HG02870 (cell line): Measurements from ENCODE around the gene SLBP.
A peak's percentile ranks its signal among the peaks of the same experiment; 100 is the strongest.

Source experiments
- ATAC-seq: cut with Tn5 transposase; IDR thresholded peaks from one replicate; pipeline ENCODE4 v1.9.1; 2021; ENCODE audit warnings: mild to moderate bottlenecking, moderate library complexity; ENCODE audit not compliant: unreplicated experiment

Gene SLBP

DNA sequence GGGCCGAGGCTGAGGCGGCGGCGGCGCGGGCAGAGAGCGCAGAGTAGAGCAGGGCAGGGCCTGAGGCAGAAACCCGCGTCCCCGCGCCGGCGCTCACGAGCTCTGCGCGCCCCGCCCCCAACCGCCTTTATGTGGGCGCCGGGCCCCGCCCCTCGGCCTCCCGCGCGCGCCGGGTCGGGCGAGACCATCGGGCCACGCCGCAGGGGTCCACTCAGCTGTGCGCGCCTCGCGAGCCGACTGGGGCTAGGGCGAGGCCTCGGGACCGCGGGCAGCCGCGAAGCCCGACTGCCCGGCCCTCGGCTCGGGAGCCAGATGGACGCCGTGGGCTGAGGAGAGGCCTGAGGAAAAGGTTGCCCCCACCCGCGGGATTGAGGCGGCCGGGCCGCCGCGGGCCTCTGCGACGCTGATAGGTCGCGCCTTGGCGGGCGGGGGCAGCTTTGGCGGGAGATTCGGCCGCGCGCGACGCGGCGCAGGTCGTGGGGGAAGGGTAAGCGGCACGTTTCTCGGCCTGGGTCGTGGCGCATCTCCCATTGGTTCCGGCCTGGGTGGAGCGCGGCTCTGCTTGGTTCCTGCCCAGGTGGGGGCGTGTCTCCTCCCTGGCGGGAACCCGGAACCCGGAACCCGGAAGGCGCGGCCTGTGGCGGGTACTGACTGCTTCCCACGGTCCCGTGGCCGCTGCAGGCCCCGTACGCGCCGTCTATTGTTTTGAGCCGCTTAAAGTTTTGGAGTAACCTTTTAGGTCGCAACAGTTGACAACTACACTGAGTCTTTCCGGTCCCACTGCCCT lies at the start of gene SLBP:
SLBP (minus strand) TSS at position 104 of the 787 bp plus-strand sequence. CDS start 131 bp downstream, outside the sequence.
- ATAC-seq = peak; percentile 71

GRCh38 chr4:1761130-1761689 lies 49.1 kb upstream of the SLBP start:
- ATAC-seq = no peak

GRCh38 chr4:1760521-1761071 lies 48.5 kb upstream of the SLBP start:
- ATAC-seq = no peak

- no peak for ATAC-seq
These were observed 47.7 kb upstream of the SLBP start for GRCh38 chr4:1759818-1760223.

DNA sequence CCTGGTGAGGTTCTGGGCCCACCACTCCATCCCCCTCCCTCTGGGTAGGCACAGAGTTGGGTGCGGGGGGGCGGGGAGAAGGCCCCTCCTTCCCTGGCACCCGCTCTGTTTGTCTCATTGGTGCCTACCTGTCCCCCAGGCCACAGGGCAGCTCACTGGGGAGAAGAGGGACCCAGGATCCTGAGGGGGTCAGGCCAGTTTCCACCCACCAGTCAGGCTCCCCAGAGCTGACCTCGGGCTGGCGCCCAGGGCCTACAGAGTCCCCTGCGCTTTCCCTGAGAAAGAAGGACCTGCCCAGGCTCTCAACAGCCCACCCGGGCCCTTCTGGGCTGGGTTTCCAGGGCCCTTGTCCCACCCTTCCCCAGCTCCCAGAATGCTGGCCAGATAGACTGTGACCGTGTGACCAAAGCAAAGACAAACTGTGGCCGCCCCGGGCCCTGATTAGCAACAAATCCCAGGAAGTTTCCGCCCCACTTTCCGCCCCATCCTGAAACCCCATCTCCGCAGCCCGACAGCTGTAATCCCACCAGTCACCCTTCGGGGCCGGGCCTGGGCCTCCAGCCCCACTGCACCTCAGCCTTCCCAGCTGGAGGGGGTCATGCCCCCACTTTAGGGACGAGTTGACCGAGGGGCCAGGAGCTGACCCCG lies 47.2 kb upstream of the SLBP start:
- ATAC-seq = no peak

- ATAC-seq = no peak
These were observed 46.4 kb upstream of the SLBP start for GRCh38 chr4:1758306-1759121.

DNA sequence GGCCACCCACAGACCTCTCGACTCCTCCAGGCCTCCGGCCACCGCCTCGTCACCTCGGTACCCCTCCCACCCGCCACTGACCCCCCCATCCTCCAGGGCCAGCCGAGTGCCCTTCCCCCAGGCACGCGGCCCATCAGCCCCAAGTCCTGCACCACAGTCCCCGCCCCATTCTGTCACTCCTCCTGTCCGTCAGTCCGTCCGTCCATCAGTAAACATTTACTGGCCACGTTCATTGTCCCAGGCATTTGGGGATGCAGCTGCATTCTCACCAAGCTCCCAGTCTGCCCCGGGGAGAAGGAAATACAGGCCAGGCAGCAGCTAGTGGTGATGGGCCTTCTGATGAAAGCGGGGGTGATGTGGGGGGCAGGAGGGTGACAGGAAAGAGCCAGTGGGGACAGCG lies 45.7 kb upstream of the SLBP start:
- no peak for ATAC-seq

DNA sequence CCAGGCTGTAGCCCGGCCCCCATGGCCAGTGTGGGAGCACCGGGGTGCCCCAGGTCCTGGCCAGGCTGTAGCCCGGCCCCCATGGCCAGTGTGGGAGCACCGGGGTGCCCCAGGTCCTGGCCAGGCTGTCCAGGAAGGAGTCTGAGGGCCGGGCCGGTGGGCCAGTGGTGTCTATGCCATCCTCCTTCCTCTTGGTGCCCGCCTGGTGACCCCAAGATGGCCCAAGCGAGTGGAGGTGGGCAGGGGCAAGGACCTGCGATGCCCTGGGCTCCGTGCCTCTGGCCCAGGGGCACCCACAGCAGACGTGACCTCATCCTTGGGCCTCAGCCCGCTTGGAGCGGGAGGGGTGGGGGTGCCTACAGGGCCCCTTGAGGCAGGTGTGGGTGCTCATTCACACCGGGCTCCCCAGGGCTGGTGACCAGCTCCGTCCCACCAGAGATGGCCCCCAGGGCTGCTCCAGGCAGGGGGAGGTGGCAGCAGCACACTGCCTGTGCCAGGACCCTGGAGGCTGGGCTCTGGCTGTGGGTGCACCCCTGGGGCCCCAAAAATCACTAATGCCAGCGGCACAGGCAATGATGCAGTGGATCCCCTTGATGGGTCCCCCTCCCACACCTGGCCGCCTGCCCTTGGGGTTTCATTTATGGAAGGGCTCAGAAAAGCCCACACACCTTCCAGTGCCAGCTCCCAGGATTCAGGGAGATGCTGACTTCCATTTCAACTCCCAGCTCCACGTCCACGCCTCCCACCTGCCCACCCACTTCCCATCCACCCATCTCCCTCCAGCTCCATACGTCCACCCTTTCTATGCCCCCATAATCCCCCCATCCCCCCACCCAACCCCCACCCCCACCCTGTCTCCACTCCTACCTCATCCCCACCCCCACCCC lies 45.0 kb upstream of the SLBP start:
- no peak for ATAC-seq

DNA sequence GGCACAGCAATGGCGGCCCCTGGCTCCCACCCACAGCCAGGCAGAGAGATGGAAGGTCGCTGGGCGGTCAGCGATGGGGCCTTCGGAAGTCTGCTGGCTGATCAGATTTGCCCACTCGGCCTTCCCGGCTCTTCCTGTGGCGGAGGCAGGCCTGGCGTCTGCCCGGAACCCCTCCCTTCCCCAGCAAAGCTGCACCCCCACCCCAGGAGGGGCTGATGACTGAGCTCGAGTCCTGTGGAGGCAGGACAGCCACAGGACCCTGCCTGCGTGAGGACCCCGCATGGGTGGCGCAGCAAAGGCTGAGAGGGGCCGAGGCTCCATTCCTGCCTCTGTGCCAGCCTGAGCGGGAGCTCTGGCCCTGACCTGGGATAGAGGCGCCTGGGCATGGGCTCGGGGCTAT lies 44.0 kb upstream of the SLBP start:
- no peak for ATAC-seq

DNA sequence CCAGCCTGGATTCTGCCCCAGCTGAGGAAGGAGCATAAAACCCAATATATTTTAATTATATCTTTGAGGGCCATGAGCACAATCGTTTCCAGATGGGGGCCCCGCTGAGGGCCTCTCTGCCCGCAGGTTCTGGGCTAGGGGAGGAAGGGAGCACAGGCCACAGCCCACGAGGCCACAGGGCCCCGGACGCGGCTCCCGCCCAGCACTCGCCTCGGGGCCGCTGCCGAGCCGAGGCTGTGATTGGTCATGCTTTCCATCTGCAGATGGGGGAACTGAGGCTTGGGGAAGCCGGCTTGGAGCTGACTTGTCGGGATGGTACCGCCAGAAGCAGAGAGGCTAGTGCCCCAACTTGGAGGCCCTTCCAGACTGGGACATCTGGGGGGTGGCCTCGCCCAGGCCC lies 43.2 kb upstream of the SLBP start:
- no peak for ATAC-seq

- no peak for ATAC-seq
These were observed 42.2 kb upstream of the SLBP start for GRCh38 chr4:1754336-1754735.

DNA sequence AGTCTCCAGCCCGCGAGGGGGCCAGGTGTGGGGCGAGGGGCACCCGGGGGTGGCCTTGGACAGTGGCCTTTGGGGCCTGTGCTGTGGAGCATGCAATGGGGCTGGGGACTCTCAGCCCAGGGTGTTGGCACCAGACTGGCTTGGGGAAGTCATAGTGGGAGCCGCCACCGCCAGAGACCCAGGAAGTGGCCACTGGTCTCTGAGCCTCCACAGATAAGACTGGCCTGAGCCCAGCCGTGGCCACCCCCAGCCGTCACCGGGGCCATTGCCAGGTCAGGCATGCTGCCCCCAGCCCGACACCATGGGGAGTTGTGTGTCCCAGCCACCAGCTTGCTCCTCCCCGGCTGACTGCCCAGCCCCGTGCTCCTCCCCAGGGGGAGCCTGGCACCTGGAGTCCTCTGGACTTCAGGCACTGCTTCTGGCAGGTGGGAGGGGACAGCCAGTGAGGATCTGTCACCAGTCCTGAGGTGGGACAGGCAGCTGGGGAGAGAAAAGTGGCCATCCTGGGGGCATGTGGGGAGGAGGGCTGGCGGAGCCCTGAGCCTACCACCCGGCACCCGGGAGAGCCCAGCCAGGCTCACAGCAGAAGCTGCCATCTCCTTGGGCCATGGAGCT lies 41.7 kb upstream of the SLBP start:
- no peak for ATAC-seq

DNA sequence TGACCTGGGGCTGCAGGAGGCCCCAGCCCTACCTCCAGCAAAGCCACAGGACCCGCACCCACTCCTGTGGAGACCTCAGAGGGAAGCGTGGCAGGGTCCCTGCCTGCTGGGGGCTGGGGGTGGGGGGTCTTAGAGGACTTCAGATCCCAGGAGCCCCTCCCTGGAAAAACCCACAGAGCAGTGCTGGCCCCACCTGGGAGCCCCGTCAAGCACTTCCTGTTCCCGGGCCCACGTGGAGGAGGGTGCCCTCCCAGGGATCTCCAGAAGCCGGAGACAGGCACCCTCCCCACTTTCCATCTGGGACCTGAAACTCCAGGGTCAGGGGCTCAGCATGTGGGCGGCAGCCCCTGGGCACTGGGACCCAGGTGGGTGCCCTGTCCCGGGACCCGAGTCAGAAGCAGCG lies 41.2 kb upstream of the SLBP start:
- ATAC-seq = no peak

GRCh38 chr4:1752284-1753041 lies 40.3 kb upstream of the SLBP start:
- no peak for ATAC-seq

- ATAC-seq = no peak
These were observed 39.8 kb upstream of the SLBP start for GRCh38 chr4:1751919-1752283.

DNA sequence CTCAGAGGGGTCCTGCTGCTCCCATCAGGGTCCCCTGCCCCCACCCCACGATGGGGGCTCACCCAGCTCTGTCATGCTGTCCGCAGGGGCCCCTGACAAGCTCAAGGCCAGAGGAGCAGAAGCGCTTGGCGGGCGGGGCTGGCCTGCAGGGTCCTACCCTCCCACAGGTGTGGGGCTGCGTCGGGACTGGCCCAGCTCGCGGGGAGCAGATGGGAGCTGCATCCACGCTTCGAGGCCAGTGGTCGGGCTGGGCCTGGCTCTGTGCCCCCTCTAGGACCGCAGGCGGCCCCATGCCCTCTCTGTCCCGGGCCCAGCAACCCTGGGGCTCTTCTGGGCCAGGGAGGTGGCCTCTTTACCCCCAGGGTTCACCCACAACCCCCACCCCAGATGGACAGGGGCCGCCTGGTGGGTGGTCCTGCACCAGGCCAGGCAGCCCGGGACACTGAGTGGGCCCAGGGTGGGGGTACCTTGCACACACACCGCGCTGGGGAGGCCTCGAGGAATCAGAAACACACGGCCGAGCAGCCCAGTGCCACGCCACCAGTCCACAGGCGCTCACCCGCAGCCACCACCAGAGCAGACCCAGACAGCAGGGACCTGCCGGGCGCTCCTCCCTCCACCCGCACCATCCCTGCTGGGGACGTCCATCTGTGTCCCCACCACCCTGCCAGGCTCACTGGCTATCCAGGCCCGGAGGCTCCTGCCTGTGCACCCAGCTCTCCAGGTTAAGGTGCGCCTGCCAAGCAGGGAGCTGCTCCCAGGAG lies 39.2 kb upstream of the SLBP start:
- no peak for ATAC-seq

DNA sequence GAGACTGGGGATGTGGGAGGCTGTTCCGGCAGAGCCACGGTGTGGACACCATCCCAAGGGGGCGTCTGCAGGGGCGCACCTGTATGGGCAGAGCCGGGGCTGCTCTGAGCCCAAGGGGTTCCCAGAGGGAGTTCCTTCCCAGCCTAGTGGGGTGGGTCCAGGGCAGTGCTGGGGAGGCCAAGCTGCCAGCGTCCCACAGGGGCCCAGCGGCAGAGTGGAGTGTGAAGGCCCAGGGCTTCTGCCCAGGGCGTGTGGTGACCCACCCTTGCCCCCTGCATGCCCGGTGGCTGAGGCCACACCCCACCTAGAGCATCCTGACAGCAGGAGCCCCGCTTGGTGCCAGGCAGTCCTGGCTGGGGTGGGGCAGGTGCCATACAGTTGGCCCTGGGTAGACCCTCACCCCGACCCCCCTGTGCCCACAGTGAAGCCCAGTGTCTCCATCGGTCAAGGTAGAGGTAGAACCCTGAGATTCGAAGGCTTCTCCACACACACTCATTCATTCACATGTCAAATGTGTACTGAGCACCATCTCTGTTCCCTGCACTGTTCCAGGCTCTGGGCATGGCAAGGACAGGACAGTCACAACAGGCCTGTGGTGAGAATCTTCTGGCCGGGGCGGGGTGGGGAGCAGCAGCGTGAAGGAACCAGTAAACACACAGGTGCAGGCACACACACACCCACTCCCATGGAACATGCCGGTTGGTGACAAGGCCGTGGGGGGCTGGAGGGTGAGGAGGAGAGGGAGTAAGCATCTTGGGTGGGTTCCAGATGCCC lies 38.4 kb upstream of the SLBP start:
- no peak for ATAC-seq

DNA sequence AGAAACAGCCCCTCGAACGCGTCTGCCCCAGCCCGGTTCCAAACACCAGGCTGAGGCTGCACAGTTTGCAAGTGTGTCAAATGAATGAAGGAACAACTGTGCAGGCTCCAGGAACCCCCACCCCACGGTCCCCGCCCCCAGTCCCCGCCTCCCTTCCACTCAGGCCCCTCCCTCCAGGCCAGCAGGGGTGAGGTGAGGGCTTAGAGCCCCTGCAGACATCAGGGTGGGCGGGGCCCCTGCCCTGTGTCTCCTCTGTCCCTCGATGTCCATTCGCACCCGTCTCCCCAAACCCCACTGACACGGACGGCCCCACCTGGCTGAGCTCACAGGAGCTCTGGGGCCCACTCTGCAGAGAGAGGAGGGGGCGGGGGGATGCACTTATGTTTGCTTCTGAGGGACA lies 37.7 kb upstream of the SLBP start:
- ATAC-seq = no peak
